ENCODE data around the gene RBMX.

DNA sequence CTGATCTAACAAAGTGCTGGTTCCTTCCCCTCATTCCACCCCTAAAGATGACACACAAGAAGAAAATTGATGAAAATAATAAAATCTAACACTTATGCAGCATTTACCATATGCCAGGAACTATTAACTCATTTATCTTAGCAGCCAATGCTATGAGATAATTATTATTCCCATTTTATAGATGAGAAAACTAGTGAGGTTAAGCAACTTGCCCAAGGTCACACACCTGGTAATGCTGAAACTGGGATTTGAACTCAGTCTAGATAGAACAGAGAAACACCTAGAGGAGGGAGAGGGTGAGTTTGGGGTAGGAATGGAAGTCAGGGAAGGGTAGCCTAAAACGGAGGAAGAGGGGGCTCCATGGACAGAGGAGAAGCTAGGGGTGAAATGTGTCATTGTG, 18.6 kb downstream of the RBMX start:
- TF ChIP-seq, protein P1, sequence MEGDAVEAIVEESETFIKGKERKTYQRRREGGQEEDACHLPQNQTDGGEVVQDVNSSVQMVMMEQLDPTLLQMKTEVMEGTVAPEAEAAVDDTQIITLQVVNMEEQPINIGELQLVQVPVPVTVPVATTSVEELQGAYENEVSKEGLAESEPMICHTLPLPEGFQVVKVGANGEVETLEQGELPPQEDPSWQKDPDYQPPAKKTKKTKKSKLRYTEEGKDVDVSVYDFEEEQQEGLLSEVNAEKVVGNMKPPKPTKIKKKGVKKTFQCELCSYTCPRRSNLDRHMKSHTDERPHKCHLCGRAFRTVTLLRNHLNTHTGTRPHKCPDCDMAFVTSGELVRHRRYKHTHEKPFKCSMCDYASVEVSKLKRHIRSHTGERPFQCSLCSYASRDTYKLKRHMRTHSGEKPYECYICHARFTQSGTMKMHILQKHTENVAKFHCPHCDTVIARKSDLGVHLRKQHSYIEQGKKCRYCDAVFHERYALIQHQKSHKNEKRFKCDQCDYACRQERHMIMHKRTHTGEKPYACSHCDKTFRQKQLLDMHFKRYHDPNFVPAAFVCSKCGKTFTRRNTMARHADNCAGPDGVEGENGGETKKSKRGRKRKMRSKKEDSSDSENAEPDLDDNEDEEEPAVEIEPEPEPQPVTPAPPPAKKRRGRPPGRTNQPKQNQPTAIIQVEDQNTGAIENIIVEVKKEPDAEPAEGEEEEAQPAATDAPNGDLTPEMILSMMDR (IDR thresholded peaks at IDR 0.05), result no peak
- no peak for TF ChIP-seq POLR2A (IDR thresholded peaks at IDR 0.05)
- TF ChIP-seq EP300 (IDR thresholded peaks at IDR 0.05), result no peak
- no peak for TF ChIP-seq POLR2AphosphoS5 (IDR thresholded peaks at IDR 0.05)
